Inflammatory macrophage treated with lipopolysaccharide for 1 hour (primary cell): ENCODE measurements around the gene FAM53B.
"Not testable (repeated sequence)": the region's sequence is repeated elsewhere in the genome, so short reads cannot be mapped to it uniquely, and the experiment has no call there.

Experiments used
- DNase-seq, 2 donors: peaks; one replicate each; pipeline ENCODE4 v3.0.0-alpha.2; 2020 to 2022

FAM53B gene

GRCh38 chr10:124595143-124595883 is 148.9 kb downstream of the FAM53B start:
- DNase-seq = no peak

- no peak for DNase-seq
Measured at GRCh38 chr10:124594240-124594639, 149.9 kb downstream of the FAM53B start.

- no peak for DNase-seq
Measured at GRCh38 chr10:124593431-124593985, 150.7 kb downstream of the FAM53B start.

- DNase-seq = no peak
Measured at GRCh38 chr10:124592736-124593430, 151.3 kb downstream of the FAM53B start.

DNA sequence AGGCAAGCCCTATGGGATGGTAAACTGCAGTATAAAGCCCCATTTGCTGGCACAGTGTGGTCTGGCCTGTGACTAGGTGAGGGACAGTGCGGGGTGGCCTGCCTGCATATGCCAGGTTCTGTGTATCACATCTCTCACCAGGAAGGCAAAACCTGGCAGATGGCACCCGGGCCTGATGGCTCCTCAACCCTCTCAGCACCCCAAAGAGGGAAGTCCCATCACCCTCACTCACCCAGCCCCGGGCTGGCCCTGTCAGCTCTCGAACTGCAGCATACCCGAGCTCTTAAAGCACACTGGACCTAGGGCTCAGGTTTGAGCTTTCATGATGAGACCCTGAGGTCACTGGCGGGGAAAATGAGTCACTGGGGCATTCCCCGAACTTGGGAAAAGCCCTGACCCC is 152.1 kb downstream of the FAM53B start:
- DNase-seq = no peak

GRCh38 chr10:124591123-124591495 is 153.1 kb downstream of the FAM53B start:
- no peak for DNase-seq

- DNase-seq = no peak
Measured at GRCh38 chr10:124590216-124591122, 153.7 kb downstream of the FAM53B start.

DNA sequence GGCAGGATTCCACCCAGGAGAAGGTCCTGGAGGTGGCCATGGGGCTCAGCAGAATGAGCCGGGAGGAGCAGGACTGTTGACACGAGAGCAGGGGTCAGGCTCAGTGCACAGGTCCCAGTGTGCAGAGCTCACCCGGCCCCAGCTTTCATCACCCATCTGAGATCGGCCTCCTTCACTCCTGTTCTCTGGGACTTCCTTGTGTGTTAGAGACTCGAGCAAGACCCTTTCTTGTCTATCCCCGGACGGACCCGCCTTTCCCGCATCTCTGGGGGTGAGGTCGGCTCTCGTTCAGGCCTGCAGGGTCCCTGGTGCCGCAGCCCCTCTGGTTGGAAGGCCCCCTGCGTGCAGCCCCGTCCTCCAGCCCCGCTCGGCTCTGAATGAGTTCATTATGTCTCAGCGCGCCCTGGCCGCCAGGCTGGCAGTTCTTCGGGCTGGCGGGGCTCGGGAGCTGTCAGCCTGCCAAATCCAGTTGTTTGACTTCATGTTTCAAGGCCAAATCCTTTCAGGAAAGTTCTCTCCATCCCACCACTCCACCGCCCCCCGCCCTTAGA is 154.6 kb downstream of the FAM53B start:
- no peak for DNase-seq

DNA sequence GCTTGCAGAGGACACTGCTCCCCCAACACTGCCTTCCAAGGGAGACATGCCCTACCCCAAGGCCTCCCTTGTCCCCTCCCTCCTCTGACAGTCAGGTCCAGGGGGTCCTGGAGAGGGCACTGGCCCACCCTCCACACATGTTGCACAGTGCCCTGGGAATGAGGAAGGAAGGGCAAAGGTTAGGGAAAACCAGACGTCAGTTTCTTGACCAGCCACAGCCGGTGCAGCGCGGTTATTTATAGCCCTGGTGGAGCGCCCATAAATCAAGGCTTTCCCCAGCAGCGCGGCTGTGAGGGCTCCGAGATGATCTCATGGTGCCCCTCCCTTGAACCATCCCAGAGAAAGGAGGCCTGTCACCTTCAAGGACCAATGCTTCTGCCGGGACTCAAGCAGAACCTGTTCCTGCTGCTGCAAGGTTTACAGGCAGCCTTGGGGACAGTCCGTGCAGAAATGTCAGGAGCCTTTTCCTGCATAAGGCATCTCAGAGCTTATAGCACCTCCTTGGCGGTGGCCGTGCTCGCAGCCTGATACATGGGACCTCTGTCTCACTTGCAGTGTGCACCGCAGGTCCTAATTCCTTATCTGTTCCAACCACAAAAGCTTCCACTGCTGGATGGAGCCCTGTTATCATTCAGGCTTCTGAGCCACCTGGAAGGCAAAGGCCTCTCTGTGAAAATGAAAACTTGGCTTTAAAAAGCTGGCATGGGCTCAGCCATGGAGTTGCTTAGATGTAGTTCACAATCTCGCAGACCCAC is 155.3 kb downstream of the FAM53B start:
- DNase-seq = peak in 1 of 2 donors; percentile 28

DNA sequence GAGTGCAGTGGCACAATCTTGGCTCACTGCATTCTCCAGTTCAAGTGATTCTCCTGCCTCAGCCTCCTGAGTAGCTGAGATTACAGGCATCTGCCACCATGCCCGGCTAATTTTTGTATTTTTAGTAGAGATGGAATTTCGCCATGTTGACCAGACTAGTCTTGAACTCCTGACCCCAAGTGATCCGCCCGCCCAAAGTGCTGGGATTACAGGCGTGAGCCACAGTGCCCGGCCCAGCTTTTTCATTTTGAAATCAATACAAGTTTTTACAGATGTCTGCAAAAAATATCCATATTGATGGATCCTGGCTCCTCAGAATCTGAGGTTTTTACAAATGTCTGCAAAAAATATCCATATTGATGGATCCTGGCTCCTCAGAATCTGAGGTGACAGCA is 155.8 kb downstream of the FAM53B start:
- DNase-seq = not testable (repeated sequence)

- no peak for DNase-seq
Measured at GRCh38 chr10:124587811-124588211, 156.4 kb downstream of the FAM53B start.

- DNase-seq = no peak
Measured at GRCh38 chr10:124586142-124586541, 158.0 kb downstream of the FAM53B start.

DNA sequence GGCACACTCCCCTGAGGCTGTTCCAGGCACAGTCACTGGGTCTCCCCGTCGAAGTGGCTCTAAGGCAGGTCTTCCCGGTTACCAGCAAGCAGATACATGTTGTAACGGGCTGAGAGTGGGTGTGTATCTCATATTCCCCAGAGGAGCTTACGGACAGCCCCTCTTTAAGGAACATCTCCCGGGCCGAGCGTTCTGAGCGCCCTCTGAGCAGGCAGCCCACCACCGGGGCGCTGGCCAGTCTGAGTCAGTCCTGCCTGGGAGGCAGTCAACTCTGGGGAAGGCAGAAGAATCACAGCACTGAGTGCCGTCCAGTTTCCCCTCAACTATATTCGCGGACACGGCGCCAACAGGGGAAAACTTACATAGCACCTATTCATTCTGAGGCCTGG is 165.2 kb downstream of the FAM53B start:
- DNase-seq = no peak

- DNase-seq = no peak
Measured at GRCh38 chr10:124578231-124579010, 165.8 kb downstream of the FAM53B start.

DNA sequence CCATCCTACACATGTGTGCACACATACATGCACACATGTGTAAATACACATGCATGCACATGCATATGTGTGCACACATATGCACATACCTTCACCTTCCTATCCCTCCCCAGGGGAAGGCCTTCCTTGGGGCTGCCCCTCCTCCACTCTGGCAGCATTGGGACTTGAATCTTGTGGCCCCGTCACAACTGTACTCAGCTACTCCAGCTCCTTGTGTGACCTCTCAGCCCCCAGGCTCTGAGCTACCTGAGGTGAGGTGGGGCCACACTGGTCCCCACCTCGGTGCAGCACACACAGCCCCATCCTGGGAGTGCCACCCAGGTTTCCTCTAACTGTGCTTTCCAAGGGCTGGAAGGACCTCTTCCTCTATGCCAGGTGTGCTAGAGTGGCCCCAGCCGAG is 166.5 kb downstream of the FAM53B start:
- no peak for DNase-seq

DNA sequence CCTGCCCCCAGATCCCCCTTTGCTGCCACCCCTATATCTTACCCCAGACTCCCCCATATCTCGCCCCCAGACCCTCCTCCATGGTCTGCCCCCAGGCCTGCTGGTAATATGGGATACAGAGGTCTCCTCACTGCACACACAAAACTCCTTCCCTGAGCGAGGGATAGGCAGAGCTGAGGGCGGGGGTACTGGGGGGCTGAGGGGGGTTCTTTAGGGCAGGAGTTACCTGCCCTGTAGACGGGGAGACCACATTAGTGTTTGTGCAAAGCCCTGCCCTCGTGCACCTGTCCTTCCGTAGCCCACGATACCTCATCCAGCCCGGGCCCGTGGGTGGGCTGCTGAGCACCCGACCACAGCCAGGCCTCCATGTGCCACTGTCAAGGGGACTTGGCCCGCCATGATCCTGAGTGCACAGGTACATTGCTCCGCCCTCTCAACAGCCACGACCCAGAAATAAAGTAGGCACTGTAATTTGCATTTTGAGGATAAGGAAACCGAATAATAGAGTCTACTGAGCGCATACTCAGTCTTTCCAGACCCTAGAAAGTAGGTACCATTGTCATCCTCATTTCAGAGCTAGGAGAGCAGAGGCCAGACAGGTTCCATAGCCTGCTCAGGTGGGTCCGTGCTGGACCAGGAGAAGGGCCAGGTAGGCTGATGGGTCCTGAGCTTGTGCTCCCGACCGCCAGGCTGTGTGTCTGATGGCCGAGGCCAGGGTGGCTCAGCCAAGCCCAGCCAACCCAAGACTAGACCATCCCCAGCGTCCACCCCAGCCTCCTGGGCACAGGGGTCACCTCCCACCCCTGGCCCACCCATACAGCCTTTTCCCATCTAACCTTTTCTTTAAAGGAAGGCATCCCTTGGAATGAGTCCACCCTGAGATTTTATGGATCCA is 167.4 kb downstream of the FAM53B start:
- DNase-seq = no peak

GRCh38 chr10:124575107-124576035 is 168.8 kb downstream of the FAM53B start:
- no peak for DNase-seq

DNA sequence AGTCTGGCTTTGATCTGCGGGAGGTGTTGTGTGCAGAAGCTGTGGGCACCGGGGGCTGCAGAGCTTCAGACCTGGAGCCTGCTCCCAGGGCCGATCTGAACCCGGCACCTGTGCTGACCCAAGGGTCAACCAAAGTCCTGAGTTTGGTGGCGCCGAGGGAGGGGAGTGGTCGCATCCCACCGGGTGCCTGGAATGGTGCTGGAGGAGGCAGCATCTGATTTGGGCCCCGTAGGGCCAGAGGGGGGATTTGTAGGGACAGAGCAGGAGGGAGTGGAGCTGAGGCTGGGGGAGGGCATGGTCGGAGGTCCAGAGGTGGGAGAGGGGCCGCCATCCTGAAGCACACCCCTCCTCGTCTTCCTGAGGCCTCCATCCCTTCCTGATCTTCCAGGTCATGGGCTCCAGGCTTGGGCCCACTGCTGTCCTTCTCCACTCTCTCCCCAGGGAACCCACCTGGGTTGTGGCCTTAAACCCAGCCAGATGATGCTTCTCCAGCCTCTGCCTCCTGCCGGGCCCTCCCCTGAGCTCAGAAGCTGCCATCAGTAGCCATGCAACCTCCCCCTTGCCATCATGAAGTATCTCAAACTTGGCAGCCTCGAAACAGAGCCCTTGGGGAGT is 169.6 kb downstream of the FAM53B start:
- no peak for DNase-seq
